ENCODE measurements around the gene GRIK2. TPM values are rescaled to one million over a fixed set of nuclear protein-coding genes. Genes with fewer than 3 reads are reported as not detected.

Gene GRIK2
- total RNA-seq, 1 experiment from 2014 or later = 0.55 TPM

DNA sequence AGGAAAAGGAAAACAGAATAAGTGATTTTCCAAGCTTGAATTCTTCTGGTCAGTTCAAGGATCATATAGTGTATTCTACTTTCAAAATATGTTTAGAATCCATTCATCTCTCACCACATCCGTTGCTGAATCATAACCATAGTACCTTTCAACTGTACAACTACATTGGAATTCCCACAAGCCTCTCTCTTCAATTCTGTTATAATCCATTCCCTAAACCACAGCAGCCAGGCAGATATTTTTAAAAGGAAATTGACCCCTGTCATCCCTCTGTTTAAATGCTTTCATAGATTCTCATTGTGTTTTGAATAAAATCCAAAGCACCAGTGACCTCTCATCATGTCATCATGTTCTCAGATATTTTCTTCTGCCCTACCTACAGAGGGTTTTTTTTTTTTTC is 412.7 kb downstream of the GRIK2 start:
- Histone ChIP-seq H3K4me1 (ENCODE audit: insufficient read depth, low read length) (peaks cover 4% of the 10 kb centered on the region; the same call in 1 of the 2 replicates), H3K27ac (ENCODE audit: low read length) (no peak overlapping the region), H3K36me3 (ENCODE audit: low read depth, low read length) (no peaks in the 10 kb centered on the region), H3K4me2 (ENCODE audit: low read length) (peak overlapping the region; percentile 34; the same call in 1 of the 2 replicates), H3F3A (ENCODE audit: low read length, unreplicated experiment) (no peaks in the 10 kb centered on the region), H3K9ac (ENCODE audit: low read length) (no peak overlapping the region), H4K20me1 (ENCODE audit: low read length) (no peaks in the 10 kb centered on the region), H3K4me3 (ENCODE audit: low read length) (no peak overlapping the region), H2AFZ (ENCODE audit: low read length) (0 out of 2 replicates have a peak overlapping the region, but pooled peaks have one; percentile 26), H3K9me3 (ENCODE audit: low read length) (no peaks in the 10 kb centered on the region), H3K79me2 (ENCODE audit: low read length) (no peaks in the 10 kb centered on the region), H3K27me3 (ENCODE audit: low read length) (no peaks in the 10 kb centered on the region), H3K9me2 (replicated peaks; ENCODE audit: low read length) (no peaks in the 10 kb centered on the region)
- no TSS peak for BruUV-seq (replicated peaks)
- intact Hi-C loops (cut with micrococcal nuclease) = no loop called here
- ChIA-PET CTCF (no interaction called here), POLR2A (ENCODE audit: unreplicated experiment) (no interaction called here)
- DNase-seq = peak; percentile 46
- ATAC-seq = peak; percentile 76
- TF ChIP-seq, protein P1, sequence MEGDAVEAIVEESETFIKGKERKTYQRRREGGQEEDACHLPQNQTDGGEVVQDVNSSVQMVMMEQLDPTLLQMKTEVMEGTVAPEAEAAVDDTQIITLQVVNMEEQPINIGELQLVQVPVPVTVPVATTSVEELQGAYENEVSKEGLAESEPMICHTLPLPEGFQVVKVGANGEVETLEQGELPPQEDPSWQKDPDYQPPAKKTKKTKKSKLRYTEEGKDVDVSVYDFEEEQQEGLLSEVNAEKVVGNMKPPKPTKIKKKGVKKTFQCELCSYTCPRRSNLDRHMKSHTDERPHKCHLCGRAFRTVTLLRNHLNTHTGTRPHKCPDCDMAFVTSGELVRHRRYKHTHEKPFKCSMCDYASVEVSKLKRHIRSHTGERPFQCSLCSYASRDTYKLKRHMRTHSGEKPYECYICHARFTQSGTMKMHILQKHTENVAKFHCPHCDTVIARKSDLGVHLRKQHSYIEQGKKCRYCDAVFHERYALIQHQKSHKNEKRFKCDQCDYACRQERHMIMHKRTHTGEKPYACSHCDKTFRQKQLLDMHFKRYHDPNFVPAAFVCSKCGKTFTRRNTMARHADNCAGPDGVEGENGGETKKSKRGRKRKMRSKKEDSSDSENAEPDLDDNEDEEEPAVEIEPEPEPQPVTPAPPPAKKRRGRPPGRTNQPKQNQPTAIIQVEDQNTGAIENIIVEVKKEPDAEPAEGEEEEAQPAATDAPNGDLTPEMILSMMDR (conservative IDR thresholded peaks at IDR 0.05; ENCODE audit: low read depth, low read length) = no peak
- TF ChIP-seq EZH2phosphoT487 (IDR thresholded peaks at IDR 0.05; ENCODE audit: borderline replicate concordance, low read length) = no peak
- no peak for TF ChIP-seq EZH2 (IDR thresholded peaks at IDR 0.05; ENCODE audit: low read length, unreplicated experiment)

DNA sequence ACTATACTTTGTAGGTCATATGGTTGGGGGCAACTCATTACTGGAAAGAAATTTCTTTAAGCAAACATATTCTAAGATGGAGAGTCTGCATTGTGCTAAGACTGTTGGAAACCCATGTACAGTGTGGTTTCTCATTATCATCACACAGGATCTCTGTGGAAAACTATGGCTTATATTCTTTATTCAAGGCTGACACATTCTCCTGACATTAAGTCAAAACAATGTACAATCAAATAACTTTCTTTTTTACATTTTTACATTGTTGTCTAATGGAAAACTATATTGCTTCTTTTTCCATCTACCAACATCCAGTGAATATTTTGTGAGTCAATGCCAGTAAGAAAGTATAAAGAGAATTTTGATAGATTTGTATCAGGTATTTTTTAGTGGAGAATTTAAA is 417.6 kb downstream of the GRIK2 start:
- Histone ChIP-seq H4K20me1 (ENCODE audit: low read length) (no peaks in the 10 kb centered on the region), H3F3A (ENCODE audit: low read length, unreplicated experiment) (no peaks in the 10 kb centered on the region), H3K9me3 (ENCODE audit: low read length) (no peaks in the 10 kb centered on the region), H3K4me1 (ENCODE audit: insufficient read depth, low read length) (0 out of 2 replicates have a peak, but pooled peaks cover 4% of the 10 kb centered on the region), H3K79me2 (ENCODE audit: low read length) (no peaks in the 10 kb centered on the region), H3K9ac (ENCODE audit: low read length) (no peak overlapping the region), H3K27ac (ENCODE audit: low read length) (no peak overlapping the region), H3K4me3 (ENCODE audit: low read length) (no peak overlapping the region), H3K9me2 (replicated peaks; ENCODE audit: low read length) (no peaks in the 10 kb centered on the region), H3K4me2 (ENCODE audit: low read length) (no peak overlapping the region), H2AFZ (ENCODE audit: low read length) (no peak overlapping the region), H3K36me3 (ENCODE audit: low read depth, low read length) (no peaks in the 10 kb centered on the region), H3K27me3 (ENCODE audit: low read length) (no peaks in the 10 kb centered on the region)
- POLR2A ChIA-PET (ENCODE audit: unreplicated experiment) = no interaction called here
- CTCF ChIA-PET = no interaction called here
- no peak for DNase-seq
- TF ChIP-seq, protein P1 (conservative IDR thresholded peaks at IDR 0.05; ENCODE audit: low read depth, low read length) = no peak
- TF ChIP-seq EZH2 (IDR thresholded peaks at IDR 0.05; ENCODE audit: low read length, unreplicated experiment) (no peak), EZH2phosphoT487 (IDR thresholded peaks at IDR 0.05; ENCODE audit: borderline replicate concordance, low read length) (no peak)
- intact Hi-C loops (cut with micrococcal nuclease) = no loop called here
- no TSS peak for BruUV-seq (replicated peaks)
- no peak for ATAC-seq

DNA sequence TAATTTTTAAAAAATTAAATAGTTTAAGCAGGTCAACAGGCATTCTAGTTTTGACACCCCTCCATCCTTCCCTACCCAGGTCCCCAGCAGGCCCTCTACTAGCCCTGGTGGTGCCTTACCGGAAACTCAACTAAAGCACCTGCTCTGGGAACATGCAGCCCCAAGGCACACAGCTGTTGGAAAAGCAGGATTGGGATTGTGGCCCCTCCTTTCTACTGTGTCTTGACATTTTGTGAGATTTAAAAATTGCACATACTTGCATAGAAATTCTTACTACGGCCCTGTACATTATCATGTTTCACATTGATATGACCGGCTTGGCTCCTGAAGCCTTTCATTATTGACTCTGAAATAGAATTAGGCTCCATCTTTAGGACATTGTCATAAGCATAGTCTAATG is 423.2 kb downstream of the GRIK2 start:
- Histone ChIP-seq H3K27me3 (ENCODE audit: low read length) (no peaks in the 10 kb centered on the region), H3K4me2 (ENCODE audit: low read length) (no peak overlapping the region), H4K20me1 (ENCODE audit: low read length) (no peaks in the 10 kb centered on the region), H3K36me3 (ENCODE audit: low read depth, low read length) (no peaks in the 10 kb centered on the region), H3K4me1 (ENCODE audit: insufficient read depth, low read length) (no peaks in the 10 kb centered on the region), H3K9ac (ENCODE audit: low read length) (no peak overlapping the region), H2AFZ (ENCODE audit: low read length) (no peak overlapping the region), H3F3A (ENCODE audit: low read length, unreplicated experiment) (no peaks in the 10 kb centered on the region), H3K4me3 (ENCODE audit: low read length) (no peak overlapping the region), H3K27ac (ENCODE audit: low read length) (no peak overlapping the region), H3K9me2 (replicated peaks; ENCODE audit: low read length) (no peaks in the 10 kb centered on the region), H3K9me3 (ENCODE audit: low read length) (no peaks in the 10 kb centered on the region), H3K79me2 (ENCODE audit: low read length) (no peaks in the 10 kb centered on the region)
- intact Hi-C loops (cut with micrococcal nuclease) = no loop called here
- ChIA-PET CTCF (no interaction called here), POLR2A (ENCODE audit: unreplicated experiment) (no interaction called here)
- DNase-seq (no peak), ATAC-seq (no peak)
- no TSS peak for BruUV-seq (replicated peaks)
- TF ChIP-seq EZH2 (IDR thresholded peaks at IDR 0.05; ENCODE audit: low read length, unreplicated experiment) = no peak
- TF ChIP-seq EZH2phosphoT487 (IDR thresholded peaks at IDR 0.05; ENCODE audit: borderline replicate concordance, low read length) = no peak
- TF ChIP-seq, protein P1 (conservative IDR thresholded peaks at IDR 0.05; ENCODE audit: low read depth, low read length) = no peak
